GM12873 (cell line): ENCODE measurements around the gene AQP6.

Experiments used
- TF ChIP-seq, protein P1 (sequence below): IDR thresholded peaks from 2 replicates; pipeline ENCODE4 v1.5.1; 2012; ENCODE audit warnings: low read depth, mild to moderate bottlenecking, moderate library complexity, low read length, control low read depth; ENCODE audit not compliant: insufficient read depth; ENCODE audit errors: missing control alignments

The AQP6 gene

GRCh38 chr12:49971141-49971540 lies 1.6 kb upstream of the AQP6 start:
- TF ChIP-seq, protein P1, sequence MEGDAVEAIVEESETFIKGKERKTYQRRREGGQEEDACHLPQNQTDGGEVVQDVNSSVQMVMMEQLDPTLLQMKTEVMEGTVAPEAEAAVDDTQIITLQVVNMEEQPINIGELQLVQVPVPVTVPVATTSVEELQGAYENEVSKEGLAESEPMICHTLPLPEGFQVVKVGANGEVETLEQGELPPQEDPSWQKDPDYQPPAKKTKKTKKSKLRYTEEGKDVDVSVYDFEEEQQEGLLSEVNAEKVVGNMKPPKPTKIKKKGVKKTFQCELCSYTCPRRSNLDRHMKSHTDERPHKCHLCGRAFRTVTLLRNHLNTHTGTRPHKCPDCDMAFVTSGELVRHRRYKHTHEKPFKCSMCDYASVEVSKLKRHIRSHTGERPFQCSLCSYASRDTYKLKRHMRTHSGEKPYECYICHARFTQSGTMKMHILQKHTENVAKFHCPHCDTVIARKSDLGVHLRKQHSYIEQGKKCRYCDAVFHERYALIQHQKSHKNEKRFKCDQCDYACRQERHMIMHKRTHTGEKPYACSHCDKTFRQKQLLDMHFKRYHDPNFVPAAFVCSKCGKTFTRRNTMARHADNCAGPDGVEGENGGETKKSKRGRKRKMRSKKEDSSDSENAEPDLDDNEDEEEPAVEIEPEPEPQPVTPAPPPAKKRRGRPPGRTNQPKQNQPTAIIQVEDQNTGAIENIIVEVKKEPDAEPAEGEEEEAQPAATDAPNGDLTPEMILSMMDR = no peak

DNA sequence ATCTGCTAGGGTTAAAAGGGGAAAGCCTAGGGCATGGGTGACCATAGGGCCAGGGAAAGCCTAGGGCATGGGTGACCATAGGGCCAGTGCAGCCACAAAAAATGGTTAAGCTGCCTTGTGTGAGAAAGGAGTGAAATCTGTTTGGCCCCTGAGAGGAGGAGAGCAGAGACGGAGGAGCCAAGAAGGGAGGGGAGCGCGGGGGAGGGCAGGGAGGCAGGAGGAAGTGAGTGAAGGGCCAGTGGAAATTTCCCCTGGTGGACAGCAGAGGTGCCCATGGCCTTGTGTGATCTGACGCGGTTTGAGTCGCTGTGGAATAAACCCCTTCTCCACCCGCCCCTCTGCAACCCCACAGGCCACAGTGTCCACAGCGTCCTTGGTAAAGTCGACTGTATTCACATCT lies 618 bp upstream of the AQP6 start:
- TF ChIP-seq, protein P1 = no peak

- TF ChIP-seq, protein P1 = no peak
Measured at GRCh38 chr12:49973361-49973830, 649 bp downstream of the AQP6 start.

DNA sequence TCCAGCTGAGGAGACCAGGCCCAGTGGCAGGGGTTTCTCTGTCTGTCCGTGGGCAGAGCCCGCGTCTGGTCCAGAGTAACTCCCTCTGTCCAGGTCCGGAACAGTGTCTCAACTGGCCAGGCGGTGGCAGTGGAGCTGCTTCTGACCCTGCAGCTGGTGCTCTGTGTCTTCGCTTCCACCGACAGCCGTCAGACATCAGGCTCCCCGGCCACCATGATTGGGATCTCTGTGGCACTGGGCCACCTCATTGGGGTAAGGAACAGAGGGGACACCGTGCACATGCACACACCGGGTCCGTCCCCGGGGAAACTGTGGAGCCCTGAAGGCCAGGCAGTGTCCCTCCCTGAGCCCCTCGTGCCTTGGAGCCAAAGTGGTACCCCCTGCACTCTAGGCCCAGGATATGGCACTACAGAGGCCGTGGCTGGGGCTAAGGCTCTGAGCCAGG lies 1.5 kb downstream of the AQP6 start:
- TF ChIP-seq, protein P1 = no peak

DNA sequence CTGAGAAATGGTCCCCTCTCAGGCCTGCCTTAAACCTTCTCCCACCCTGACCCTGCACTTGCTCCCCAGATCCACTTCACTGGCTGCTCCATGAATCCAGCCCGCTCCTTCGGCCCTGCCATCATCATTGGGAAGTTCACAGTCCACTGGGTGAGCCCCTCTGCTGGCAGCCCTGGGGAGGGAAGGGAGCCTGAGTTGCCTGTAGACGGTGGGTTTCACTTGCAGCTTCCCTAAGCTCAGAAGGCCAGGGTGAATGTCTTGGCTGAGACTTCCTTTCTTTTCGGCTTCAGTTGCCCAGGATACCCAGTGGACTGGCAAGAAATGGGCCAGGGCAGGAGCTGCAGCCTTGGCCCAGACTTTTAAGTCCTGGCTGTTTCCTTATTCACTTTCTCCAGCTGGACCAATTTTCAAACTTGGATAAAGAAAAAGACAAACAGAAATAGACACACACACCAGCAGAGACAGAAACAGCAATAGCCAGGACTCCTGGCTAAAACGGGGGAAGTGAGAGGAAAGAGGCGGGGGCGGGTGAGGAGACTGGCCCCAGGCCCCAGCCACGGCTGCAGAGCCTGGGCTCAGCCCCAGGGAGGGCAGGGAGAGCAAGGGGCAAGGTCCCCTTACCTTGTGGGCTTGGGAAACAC lies 2.0 kb downstream of the AQP6 start:
- TF ChIP-seq, protein P1 = no peak

DNA sequence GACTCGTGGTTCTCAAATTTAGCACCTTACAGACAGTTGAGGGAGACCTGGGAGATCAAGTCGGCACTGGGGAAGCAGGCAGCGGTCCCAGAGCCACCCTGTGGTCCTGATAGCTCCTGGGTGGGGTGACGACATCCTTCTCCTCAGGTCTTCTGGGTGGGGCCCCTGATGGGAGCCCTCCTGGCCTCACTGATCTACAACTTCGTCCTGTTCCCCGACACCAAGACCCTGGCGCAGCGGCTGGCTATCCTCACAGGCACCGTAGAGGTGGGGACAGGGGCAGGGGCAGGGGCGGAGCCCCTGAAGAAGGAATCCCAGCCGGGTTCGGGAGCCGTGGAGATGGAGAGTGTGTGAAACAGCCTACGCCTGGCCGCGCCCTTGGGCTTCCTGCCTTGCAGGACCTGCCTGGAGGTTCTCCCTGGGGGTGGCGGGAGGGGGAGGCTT lies 2.6 kb downstream of the AQP6 start:
- TF ChIP-seq, protein P1 = no peak

GRCh38 chr12:49976557-49976956 lies 3.8 kb downstream of the AQP6 start:
- TF ChIP-seq, protein P1 = no peak
